ENCODE measurements around the gene ZBTB16. TPM values are rescaled to one million over a fixed set of nuclear protein-coding genes. Genes with fewer than 3 reads are reported as not detected.
A peak's percentile ranks its signal among the peaks of the same experiment; 100 is the strongest.

The ZBTB16 gene
- total and polyA plus RNA-seq, 2 experiments from 2014 or later = 0.29 to 1.4 TPM

GRCh38 chr11:114286229-114286628 is 226.7 kb downstream of the ZBTB16 start:
- ATAC-seq = no peak
- no peaks in the 10 kb centered on the region for H3F3A ChIP-seq (replicated peaks; ENCODE audit: low read depth)
- peaks cover 20% of the 10 kb centered on the region; the same call in 2 of the 3 replicates for H3K4me1 Mint-ChIP-seq
- 0 out of 2 replicates have a peak, but pooled peaks cover 13% of the 10 kb centered on the region for H3K4me1 ChIP-seq (ENCODE audit: insufficient read depth)
- H3K79me2 ChIP-seq (replicated peaks; ENCODE audit: insufficient read depth) = no peaks in the 10 kb centered on the region
- no peaks in the 10 kb centered on the region for H3K9me2 ChIP-seq (ENCODE audit: insufficient read depth)
- H2AFZ ChIP-seq = peak overlapping the region; percentile 68; the same call in 1 of the 2 replicates
- no peaks in the 10 kb centered on the region for H3K9me3 Mint-ChIP-seq
- H3K4me3 Mint-ChIP-seq = no peak overlapping the region
- no peak overlapping the region for H3K4me3 ChIP-seq
- no peak for TF ChIP-seq CTCF (conservative IDR thresholded peaks at IDR 0.05; ENCODE audit: low read depth in 2 of 2)
- TF ChIP-seq REST (IDR thresholded peaks at IDR 0.05; ENCODE audit: unreplicated experiment) = no peak
- TF ChIP-seq EZH2 (IDR thresholded peaks at IDR 0.05; ENCODE audit: low read depth, unreplicated experiment) = no peak
- no peak for TF ChIP-seq ETS1 (IDR thresholded peaks at IDR 0.05)
- TF ChIP-seq ZNF331 (CRISPR knock-in tag; IDR thresholded peaks at IDR 0.05; ENCODE audit: low read depth) = no peak
- no peak for TF ChIP-seq NANOG (IDR thresholded peaks at IDR 0.05; ENCODE audit: borderline replicate concordance)
- TF ChIP-seq ZNF114 (CRISPR knock-in tag; IDR thresholded peaks at IDR 0.05) = no peak
- no peak for TF ChIP-seq STAT1 (IDR thresholded peaks at IDR 0.05; ENCODE audit: unreplicated experiment)
- TF ChIP-seq JUNB (IDR thresholded peaks at IDR 0.05; ENCODE audit: unreplicated experiment) = no peak
- TF ChIP-seq CREB1 (CRISPR knock-in tag; IDR thresholded peaks at IDR 0.05; ENCODE audit: low read depth) = no peak
- no peak for TF ChIP-seq ZNF462 (CRISPR knock-in tag; IDR thresholded peaks at IDR 0.05)
- no peak for TF ChIP-seq EZH2phosphoT487 (IDR thresholded peaks at IDR 0.05; ENCODE audit: unreplicated experiment)
- no peak for TF ChIP-seq POLR2AphosphoS5 (IDR thresholded peaks at IDR 0.05; ENCODE audit: low read depth)
- H3K27ac Mint-ChIP-seq = no peak overlapping the region
- H4K20me1 ChIP-seq (replicated peaks; ENCODE audit: insufficient read depth) = no peaks in the 10 kb centered on the region
- H3K27ac ChIP-seq (ENCODE audit: low read depth) = no peak overlapping the region
- no peaks in the 10 kb centered on the region for H3K27me3 ChIP-seq (ENCODE audit: insufficient read depth)
- no peak overlapping the region for H3K4me2 ChIP-seq
- no peak for DNase-seq (ENCODE audit: low spot score)
- H3K36me3 Mint-ChIP-seq (ENCODE audit: low read depth) = no peaks in the 10 kb centered on the region
- no peaks in the 10 kb centered on the region for H3K36me3 ChIP-seq (ENCODE audit: insufficient read depth)
- H3K27me3 Mint-ChIP-seq (ENCODE audit: insufficient read depth, low read depth, poor library complexity) = peaks cover 1% of the 10 kb centered on the region

Data from GM23338 (cell line).